GM12892 (cell line): ENCODE results near the gene ZBTB24.

Source experiments
- POLR2A ChIP-seq: IDR thresholded peaks from 2 replicates; pipeline ENCODE4 v1.6.1; 2011; ENCODE audit warnings: low read depth, low read length, control low read depth
- POLR2AphosphoS5 ChIP-seq: IDR thresholded peaks from 2 replicates; pipeline ENCODE4 v1.6.1; 2011; ENCODE audit warnings: low read depth, low read length, control low read depth

DNA sequence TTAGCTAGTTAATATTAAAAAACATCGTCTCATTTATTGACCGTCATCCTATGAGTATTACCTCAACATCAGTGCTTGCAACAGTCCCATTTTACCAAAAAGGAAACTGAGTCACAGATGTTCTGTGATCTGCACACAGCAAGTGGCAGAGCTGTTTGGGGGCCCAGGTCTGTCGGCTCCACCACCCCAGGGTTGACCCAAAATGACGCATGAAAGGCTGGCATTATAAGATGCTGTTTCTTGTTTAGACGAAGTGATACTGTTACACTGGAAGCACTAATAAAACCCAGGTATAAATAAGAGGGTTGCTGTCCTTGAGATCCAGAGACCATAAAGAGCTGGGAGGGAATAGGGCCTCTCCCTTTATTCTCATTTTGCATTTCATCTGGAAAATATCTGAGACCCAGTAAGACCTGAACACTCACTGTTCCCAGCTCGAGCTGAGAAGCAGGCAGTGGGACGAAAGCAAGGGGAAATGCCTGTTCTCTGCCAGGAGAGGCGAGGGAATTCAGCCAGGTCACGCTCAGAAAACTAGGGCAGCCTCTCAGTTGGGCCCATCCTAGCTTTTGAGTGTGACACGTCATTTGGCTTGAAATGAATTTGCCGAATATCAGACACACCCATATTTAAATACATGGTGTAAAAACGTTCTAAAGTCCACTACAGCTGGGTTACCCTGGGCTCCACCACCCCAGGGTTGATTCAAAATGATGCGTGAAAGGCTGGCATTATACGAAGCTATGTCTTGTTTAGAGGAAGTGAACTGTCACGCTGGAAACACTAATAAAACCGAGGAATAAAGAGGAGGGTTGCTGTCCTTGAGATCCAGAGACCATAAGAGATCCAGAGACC lies 26.1 kb downstream of the ZBTB24 start:
- no peak for TF ChIP-seq POLR2A
- TF ChIP-seq POLR2AphosphoS5 = no peak
